Medulla oblongata (tissue), 1 donor: ENCODE data around the gene NFYC.
"Not testable (repeated sequence)": the region's sequence is repeated elsewhere in the genome, so short reads cannot be mapped to it uniquely, and the experiment has no call there.

Experiments used
- DNase-seq: peaks from one replicate; pipeline ENCODE4 v3.0.0-alpha.2; 2015; ENCODE audit errors: extremely low spot score

Gene NFYC

DNA sequence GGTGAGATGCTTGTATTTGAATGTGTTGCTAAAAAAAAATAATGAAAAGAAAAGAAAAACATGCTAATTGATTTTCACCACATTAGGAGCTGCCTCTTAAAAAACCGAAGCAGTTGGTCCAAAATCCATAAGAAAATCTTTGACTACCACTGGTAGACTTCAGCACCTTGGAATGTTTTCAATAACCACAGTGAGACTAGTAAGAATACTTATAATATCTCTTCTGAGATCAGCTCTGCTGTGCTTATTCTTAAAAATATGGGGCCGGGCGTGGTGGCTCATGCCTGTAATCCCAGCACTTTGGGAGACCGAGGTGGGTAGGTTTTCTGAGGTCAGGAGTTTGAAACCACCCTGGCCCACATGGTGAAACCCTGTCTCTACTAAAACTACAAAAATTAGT lies 15.1 kb downstream of the NFYC start:
- no peak for DNase-seq

GRCh38 chr1:40708750-40709099 lies 17.2 kb downstream of the NFYC start:
- no peak for DNase-seq

DNA sequence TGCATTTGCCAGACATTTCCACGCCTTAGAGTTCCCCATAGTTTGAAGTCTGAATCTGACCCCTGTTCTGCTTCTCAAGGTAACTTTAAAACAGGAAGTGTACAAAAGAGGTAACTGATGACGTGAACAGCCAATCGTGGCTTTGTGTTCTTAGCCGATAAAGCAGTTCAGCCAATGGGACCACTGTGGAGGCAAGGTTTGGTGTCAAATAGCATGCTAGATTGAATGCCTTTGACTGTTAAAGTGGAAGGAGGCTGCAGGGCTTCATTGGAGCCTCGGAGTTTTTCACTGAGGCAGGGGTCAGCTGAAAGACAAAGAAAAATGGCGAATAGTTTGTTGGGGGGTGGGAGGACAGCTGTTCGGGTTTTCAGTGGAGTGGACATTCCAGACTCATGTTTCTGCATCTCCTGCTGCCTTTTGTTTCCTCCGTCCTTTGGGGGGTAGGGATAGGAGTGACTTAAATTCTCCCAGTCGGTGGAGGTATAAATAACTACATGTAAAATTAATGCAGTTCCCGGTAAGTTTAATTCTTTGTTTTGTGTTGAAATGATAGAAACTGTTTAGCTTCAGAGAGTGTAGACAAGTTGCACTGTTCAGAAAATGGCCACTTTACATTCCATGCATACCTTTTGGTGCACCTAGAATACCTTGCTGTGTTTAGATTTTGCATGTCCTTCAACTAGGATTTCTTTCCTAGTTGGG lies 17.7 kb downstream of the NFYC start:
- DNase-seq, result peak; percentile 97

- DNase-seq, result no peak
These were observed 18.3 kb downstream of the NFYC start for GRCh38 chr1:40709802-40710278.

DNA sequence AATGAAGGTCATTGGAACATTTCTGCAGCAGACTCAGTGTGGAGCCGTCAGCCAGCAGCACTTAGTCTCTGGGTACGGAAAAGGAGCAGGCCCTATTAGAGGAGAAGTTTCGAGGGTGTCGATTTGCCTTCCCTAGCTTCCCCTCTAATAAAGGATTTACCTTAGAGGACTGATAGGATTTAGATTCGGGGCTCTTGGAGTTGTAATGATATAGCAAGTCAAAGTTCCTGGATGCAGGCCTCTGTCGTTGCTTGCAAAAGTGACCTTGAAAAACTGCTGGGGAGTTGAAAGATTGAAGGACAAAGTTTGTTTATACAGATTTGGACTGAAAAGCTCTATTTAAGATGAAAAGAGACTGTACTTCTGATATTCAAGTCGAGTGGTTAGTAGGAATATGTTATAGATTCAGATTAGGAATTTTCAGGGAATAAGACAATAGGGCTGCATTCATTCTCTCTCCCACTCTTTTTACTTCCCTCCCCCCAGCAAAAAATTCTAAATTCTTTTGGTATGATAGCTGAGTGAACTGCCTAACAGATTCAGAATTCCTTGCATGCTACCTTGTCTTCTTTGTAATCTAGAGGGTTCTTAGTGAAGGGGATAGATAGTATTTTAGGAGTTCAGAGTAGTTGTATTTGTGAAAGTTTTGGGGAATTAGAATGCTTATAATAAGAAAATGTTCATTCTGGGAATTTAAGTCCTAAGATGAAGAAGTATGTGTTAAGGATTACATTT lies 19.2 kb downstream of the NFYC start:
- DNase-seq, result peak; percentile 33

- DNase-seq, result peak; percentile 21
These were observed 20.2 kb downstream of the NFYC start for GRCh38 chr1:40711465-40712404.

- no peak for DNase-seq
These were observed 21.0 kb downstream of the NFYC start for GRCh38 chr1:40712405-40712944.

DNA sequence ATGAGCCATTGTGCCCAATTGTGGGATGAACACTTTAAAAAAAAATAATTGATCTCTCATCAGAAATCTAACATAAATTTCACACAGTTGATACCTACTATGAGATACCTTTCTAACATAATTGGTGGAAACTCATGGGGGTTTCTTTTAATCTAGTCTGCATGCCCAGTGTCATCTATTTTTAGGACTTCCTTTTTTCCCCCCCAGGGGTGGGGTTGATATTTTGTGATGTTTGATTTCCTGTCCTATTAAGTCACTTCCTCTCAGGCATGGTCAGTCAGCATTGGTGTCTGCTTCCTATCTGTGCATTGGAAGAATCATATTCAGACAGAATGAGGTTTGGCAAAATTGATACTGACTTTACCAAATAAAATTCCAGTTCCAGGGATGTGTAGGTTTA lies 21.5 kb downstream of the NFYC start:
- DNase-seq, result peak; percentile 55

- DNase-seq, result no peak
These were observed 24.1 kb downstream of the NFYC start for GRCh38 chr1:40715491-40716059.

DNA sequence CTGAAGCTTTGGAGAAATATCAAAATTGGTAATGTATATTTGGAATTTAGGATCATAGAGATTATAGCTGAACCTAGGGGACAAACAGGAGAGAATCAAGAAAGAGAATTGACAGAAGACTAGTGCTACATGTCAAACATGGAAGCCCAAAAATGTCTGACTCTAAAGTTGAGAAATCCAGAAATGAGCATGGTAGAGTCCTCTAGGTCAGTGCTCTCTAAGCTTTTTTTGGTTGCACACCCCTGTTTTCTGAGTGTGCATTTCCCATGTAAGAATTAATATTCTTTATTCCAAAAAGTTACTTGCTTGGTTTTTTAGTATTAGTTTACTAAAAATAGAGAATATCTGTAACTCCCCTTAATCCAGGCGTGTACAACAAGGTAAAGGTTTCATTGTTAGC lies 25.6 kb downstream of the NFYC start:
- no peak for DNase-seq

- DNase-seq, result no peak
These were observed 26.5 kb downstream of the NFYC start for GRCh38 chr1:40717955-40718354.

- DNase-seq, result no peak
These were observed 29.0 kb downstream of the NFYC start for GRCh38 chr1:40720493-40720892.

DNA sequence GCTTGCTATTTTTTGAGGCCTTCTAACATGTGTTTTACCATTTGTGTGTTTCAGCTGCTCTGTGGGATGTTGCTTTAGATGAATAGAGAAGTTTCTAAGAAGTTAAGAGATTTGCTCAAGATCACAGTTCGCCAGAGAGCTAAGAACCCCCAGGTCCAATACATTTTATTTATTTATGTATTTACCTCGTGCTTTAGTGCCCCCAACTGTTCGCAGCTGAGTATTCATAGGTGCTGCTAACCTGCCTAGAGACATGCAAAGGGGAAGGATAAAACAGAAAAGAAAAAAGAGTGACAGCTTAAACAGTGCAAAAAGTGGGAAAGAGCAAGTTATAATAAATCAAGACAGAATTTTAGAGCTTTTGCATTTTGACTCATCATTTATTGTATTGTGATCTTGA lies 31.1 kb downstream of the NFYC start:
- no peak for DNase-seq

- DNase-seq, result no peak
These were observed 31.9 kb downstream of the NFYC start for GRCh38 chr1:40723196-40723955.

- not testable (repeated sequence) for DNase-seq
These were observed 36.2 kb downstream of the NFYC start for GRCh38 chr1:40727662-40728061.

- DNase-seq, result not testable (repeated sequence)
These were observed 37.9 kb downstream of the NFYC start for GRCh38 chr1:40729316-40729862.

GRCh38 chr1:40732756-40733301 lies 41.3 kb downstream of the NFYC start:
- no peak for DNase-seq

GRCh38 chr1:40734882-40735628 lies 43.6 kb downstream of the NFYC start:
- DNase-seq, result no peak

- peak; percentile 47 for DNase-seq
These were observed 44.6 kb downstream of the NFYC start for GRCh38 chr1:40736085-40736531.
